Stimulated activated CD8-positive, alpha-beta memory T cell treated with anti-CD3 and anti-CD28 coated beads, Interleukin-7, amount 100 ng/mL, for 48 hours (primary cell): ENCODE measurements around the gene MVK.

ENCODE experiments used
- DNase-seq, 2 donors: peaks; one replicate each; pipeline ENCODE4 v3.0.0-alpha.2; 2020; ENCODE audit warnings: low read depth in 1 of 2; ENCODE audit errors: extremely low read depth in 1 of 2

MVK gene

GRCh38 chr12:109544955-109545531, 28.6 kb upstream of the MVK start:
- no peak for DNase-seq

DNA sequence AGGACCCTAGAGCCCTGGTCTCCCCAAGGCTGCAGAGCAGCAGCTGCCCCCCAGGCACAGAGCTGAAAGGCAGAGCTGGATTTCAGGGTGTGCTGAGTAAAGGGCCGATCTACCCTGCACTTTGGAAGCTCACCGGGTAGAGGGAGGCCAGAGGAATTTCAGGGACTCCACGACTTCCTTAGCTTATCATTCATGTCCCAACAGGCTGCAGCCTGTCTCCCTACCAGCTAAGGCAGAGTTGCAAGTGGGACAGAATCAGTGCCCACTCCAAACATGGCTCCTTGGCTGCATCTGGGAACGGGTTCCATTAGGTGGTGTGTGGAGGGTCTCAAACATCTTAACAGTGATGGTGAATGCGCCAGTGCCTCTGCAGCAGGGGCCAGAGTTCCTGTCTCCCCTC, 27.8 kb upstream of the MVK start:
- DNase-seq: no peak

DNA sequence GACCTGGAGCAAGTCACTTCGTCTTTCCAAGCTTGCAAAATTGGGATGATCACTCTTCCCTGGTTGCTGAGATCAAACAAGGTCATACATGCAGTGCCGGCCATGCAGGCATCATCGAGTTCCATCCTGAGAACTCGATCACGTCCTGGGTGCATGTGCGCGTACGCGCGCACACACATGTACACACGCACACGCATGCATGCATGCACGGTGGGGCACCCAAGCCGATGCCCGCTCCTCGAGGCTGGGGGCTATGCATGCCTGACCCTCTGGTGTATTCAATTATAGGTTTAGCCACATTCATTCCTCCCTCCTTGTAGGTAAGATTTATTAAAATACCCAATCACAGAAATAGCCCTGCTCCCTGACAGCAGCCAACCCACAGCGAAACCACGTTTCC, 26.3 kb upstream of the MVK start:
- DNase-seq: no peak

GRCh38 chr12:109548258-109548657, 25.3 kb upstream of the MVK start:
- DNase-seq: no peak

DNA sequence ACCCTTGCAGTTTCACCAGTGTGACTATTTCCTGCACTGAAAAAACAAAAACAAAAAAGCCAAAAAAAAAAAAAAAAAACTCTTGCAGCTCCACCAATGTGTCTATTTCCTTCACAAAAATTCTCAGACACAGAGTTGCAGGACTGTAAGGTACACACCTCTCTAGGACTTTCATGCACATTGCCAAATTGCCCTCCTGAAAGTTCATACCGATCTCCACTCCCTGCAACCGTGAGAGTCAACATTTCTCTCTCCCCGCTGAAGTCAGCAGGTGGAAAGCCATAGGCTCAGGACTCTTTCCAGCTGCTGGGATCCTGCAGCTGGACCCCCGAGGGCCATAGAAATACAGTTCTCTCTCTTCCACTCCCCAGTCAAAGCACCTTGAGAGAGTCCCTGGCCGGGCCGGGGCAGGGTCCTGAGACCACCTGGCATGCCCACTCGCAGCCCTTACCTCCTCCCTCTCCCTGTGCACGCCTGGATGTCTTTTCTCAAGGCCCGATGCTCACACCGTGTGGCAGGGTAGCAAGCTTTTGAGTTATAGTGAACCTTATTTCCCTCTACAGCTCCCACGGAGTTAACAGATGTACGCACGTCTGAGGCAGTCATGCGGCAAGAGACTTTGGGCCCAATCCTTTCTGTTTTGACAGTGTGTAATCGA, 23.9 kb upstream of the MVK start:
- DNase-seq: no peak

DNA sequence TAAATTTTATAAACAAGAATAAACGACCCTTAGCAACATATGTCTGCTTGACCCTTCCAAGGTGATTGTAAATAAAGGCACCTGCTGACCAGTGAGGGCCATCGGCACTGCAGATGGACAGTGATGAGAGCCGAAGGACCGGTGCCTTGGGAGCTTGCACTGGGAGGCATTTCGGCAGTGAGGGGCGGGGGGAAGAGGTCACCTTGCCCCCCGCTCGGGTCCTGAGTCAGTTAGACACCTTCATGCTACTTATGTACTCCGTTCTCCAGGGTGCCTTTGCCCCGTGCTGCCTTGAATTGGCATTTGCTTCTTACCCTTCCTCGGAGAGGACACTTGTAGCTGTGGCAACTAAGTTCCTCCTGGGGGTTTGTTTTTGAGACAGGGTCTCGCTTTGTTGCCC, 23.3 kb upstream of the MVK start:
- DNase-seq: no peak

DNA sequence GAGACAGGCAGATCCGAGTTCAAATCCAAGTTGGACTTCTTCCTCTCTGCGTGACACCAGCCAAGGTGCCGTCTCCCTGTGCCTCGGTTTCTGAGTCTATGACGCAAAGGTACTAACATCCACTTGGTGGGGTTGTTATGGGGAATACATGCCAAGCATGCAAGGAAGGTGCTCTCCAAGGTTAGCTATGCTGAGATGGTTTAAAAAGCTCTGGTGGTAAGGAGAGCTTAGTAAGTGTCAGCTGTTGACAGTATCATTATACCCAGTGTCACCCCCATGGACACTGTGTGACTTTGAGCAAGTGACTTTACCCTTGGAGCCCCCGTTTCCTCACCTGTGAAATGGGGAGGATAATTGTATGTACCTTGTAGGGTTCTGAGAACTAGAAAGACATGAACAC, 22.5 kb upstream of the MVK start:
- no peak for DNase-seq

GRCh38 chr12:109552971-109553370, 20.6 kb upstream of the MVK start:
- DNase-seq: no peak

DNA sequence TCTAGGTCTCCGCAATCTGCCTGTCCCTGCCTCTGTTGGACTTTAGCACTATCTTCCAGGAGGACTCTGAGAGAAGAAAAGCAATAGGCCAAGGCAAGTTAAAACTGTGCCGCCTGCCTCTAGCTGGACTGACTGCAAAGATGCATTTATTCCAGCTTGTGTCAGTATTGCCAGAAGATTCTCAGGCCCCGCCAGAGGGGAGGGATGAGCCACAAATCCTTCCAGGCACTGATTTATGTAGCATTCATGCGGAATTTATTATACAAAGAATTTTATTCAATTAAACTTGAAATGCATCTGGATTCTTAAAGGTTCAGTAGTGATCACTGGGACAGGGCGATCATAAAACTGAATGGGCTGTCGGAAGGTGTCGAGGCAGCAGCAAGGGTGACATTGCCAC, 20.1 kb upstream of the MVK start:
- DNase-seq: no peak

DNA sequence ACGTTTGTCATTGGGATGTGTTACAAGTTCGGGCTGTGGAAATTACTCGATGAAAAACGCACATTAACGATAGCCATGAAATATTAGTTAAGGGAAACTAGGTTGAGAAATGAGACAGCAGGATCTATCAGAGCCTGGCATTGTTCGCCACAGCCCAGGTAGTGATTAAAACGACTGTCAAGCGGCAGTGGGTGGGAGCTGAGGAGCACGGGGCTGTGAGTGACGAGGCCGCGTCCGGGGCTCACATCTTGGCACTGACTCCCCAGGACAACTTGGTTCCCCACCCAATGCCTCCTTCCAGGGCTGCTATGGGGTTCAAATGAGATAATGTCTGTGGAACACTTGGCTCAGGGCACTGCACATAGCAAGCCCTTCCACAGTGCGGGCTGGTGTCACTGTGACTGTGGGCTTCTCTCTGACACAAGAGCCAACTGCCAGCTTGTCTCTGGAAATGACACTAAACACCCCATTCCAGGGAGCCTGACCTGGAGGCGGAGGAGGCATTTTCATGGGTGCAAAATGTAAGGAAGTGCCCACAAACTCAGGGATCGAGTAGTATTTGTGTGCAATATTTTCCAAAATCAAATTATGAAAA, 19.6 kb upstream of the MVK start:
- DNase-seq: no peak

DNA sequence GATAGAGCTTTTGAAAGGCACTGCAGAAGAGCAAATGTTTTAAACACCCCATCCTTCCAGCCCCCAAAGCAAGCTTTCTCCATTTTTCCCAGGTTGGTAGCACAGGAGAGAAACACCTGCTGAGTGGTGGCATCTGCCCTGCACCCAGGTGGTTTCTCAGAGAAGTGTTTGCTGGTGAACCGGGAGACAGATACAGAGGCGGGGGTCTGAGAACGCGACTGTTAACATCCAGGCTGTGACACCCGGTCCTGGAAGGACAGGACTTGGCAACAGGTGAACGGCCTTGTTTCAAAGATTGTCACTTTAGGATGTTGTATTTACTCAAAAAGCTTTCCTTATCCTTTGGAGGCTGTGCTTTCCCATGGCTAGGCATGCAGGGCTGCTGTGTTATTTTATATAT, 18.8 kb upstream of the MVK start:
- no peak for DNase-seq

GRCh38 chr12:109555431-109556315, 17.9 kb upstream of the MVK start:
- DNase-seq: no peak

DNA sequence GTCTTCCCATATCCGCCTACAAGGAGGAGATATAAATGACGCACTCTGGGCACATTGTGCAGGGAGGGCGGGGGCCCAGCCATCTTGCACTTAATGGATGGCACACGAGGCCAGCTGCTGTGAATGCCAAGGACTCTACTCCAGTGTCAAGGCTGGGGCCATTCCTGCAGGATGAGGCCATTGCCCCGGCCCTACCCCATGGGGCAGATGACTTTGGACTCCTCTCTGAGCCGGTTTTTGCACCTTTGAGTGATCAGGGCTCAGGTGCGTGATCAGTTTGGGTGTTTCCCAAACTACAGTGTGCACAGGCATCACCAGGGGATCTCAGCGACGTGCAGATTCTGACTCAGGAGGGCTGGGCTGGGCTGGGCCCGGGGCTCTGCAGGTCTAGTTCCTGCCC, 16.4 kb upstream of the MVK start:
- DNase-seq: no peak

GRCh38 chr12:109557805-109558204, 15.8 kb upstream of the MVK start:
- no peak for DNase-seq

GRCh38 chr12:109558374-109559199, 15.0 kb upstream of the MVK start:
- no peak for DNase-seq

- no peak for DNase-seq
These were observed 14.4 kb upstream of the MVK start for GRCh38 chr12:109559200-109559505.

GRCh38 chr12:109559601-109560000, 14.0 kb upstream of the MVK start:
- DNase-seq: no peak

GRCh38 chr12:109560867-109561710, 12.5 kb upstream of the MVK start:
- no peak for DNase-seq

DNA sequence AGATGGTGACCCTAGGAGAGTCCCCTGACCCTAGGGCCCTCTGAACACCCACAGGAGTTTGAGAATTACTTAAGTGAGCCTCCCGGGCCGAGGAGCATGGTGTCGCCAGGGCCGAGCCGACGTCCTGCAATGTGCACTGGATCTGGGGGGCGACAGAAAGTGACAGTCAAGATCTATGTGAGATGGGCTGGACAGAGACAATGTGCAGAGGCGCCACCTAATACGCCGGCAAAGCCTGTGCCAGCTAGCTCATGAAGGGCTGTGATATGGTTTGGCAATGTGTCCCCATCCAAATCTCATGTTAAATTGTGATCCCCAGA, 11.9 kb upstream of the MVK start:
- no peak for DNase-seq

DNA sequence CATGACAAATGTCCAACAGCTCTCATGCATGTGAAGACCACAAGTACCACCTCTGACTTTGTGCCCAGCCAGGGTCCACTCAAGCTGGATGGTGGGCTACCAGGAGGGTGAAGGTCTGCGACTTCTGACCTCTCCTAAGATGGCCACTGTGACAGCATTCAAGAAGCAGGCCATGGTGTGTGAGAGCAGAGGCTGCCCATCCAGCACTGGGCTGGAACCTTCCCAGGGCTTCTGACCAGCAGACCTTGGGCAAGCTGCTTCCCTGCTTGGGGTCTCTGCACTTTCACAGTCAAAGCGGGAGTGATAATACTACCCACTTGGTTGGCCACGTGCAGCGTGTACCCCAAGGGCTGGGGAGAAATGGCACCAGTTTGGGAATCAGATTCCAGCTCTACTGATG, 10.7 kb upstream of the MVK start:
- DNase-seq: no peak
